IMR-90 (cell line): ENCODE results near the gene PCK1. TPM values are rescaled to one million over a fixed set of nuclear protein-coding genes. Genes with fewer than 3 reads are reported as not detected.

Experiments used
- ATAC-seq: fragments of 200-7000 bp; cut with Tn5 transposase; 2 replicates; pipeline ENCODE4 v1.9.1; 2020; ENCODE audit warnings: low read depth, mild to moderate bottlenecking, moderate library complexity
- BruUV-seq: library from RNA; stranded (reverse); fragments of 400-500 nt; replicated peaks from 2 replicates; lab custom pipeline; 2021; lab: Mats Ljungman, UMichigan
- CTCF ChIA-PET: fragments of 300-600 bp; formaldehyde crosslinking; extraction: SDS; loops from one replicate; lab custom pipeline; 2021; ENCODE audit warnings: antibody characterized with exemption; lab: Yijun Ruan, JAX
- POLR2A ChIA-PET: fragments of 300-600 bp; sonication (Branson Sonifier 250); formaldehyde crosslinking; loops from one replicate; lab custom pipeline; 2022; ENCODE audit warnings: antibody characterized with exemption; ENCODE audit not compliant: unreplicated experiment; lab: Charles Lee
- DNase-seq: peaks from one replicate; pipeline ENCODE4 v3.0.0; 2013
- H2AFZ ChIP-seq: replicated peaks from 2 replicates; pipeline ENCODE3; 2013; ENCODE audit warnings: low read length, mild to moderate bottlenecking; ENCODE audit not compliant: poor library complexity
- H2AK5ac ChIP-seq: 2 replicates; pipeline ENCODE4 v1.6.1; 2013; ENCODE audit warnings: low read depth, low read length, inconsistent platforms
- H2AK9ac ChIP-seq: replicated peaks from 2 replicates; pipeline ENCODE3; 2013; ENCODE audit warnings: mild to moderate bottlenecking, low read depth, low read length, moderate library complexity; ENCODE audit not compliant: poor library complexity
- H2BK120ac ChIP-seq: 2 replicates; pipeline ENCODE4 v1.6.1; 2013; ENCODE audit warnings: low read depth, low read length, inconsistent platforms
- H2BK15ac ChIP-seq: 3 replicates; pipeline ENCODE4 v1.6.1; 2013; ENCODE audit warnings: low read depth, low read length, inconsistent platforms
- H2BK20ac ChIP-seq: 2 replicates; pipeline ENCODE4 v1.6.1; 2013; ENCODE audit warnings: low read depth, mild to moderate bottlenecking, inconsistent platforms, low read length, moderate library complexity
- H2BK5ac ChIP-seq: 2 replicates; pipeline ENCODE4 v1.6.1; 2013; ENCODE audit warnings: mild to moderate bottlenecking, low read depth, low read length, inconsistent platforms; ENCODE audit not compliant: poor library complexity, severe bottlenecking
- H3K14ac ChIP-seq: replicated peaks from 2 replicates; pipeline ENCODE4 v1.6.1; 2013; ENCODE audit warnings: low read depth, low read length, inconsistent platforms
- H3K18ac ChIP-seq: 2 replicates; pipeline ENCODE4 v1.6.1; 2013; ENCODE audit warnings: low read depth, low read length, control low read depth
- H3K23ac ChIP-seq: 2 replicates; pipeline ENCODE4 v1.6.1; 2013; ENCODE audit warnings: low read depth, low read length, inconsistent platforms
- H3K27ac ChIP-seq: 2 replicates; pipeline ENCODE4 v1.5.1; 2013; ENCODE audit warnings: mild to moderate bottlenecking, control low read depth, low read length; ENCODE audit not compliant: insufficient read depth
- H3K27me3 ChIP-seq: 2 replicates; pipeline ENCODE4 v1.6.1; 2013; ENCODE audit warnings: low read length; ENCODE audit not compliant: control insufficient read depth, insufficient read depth
- H3K36me3 ChIP-seq: 2 replicates; pipeline ENCODE4 v1.6.1; 2013; ENCODE audit warnings: low read length, mixed read lengths; ENCODE audit not compliant: control insufficient read depth, insufficient read depth
- H3K4ac ChIP-seq: 2 replicates; pipeline ENCODE4 v1.6.1; 2013; ENCODE audit warnings: low read depth, low read length, inconsistent platforms
- H3K4me1 ChIP-seq: 2 replicates; pipeline ENCODE4 v1.6.1; 2013; ENCODE audit warnings: low read length, mixed read lengths; ENCODE audit not compliant: control insufficient read depth, insufficient read depth
- H3K4me2 ChIP-seq: 2 replicates; pipeline ENCODE4 v1.6.1; 2013; ENCODE audit warnings: low read depth, mild to moderate bottlenecking, control low read depth, low read length, moderate library complexity
- H3K4me3 ChIP-seq: 2 replicates; pipeline ENCODE4 v1.5.1; 2013; ENCODE audit warnings: low read depth, mild to moderate bottlenecking, control low read depth, low read length, moderate library complexity; ENCODE audit not compliant: insufficient read depth
- H3K56ac ChIP-seq: 2 replicates; pipeline ENCODE4 v1.6.1; 2013; ENCODE audit warnings: low read length, inconsistent platforms; ENCODE audit not compliant: insufficient read depth; ENCODE audit errors: extremely low read depth
- H3K79me1 ChIP-seq, 2 experiments: 2 replicates each; pipeline ENCODE4 v1.6.1; 2013; ENCODE audit warnings: low read length in 2 of 2, inconsistent platforms in 1 of 2, low read depth in 1 of 2
- H3K9ac ChIP-seq: 2 replicates; pipeline ENCODE4 v1.6.1; 2013; ENCODE audit warnings: low read depth, low read length, control low read depth
- H3K9me1 ChIP-seq: 2 replicates; pipeline ENCODE4 v1.6.1; 2013; ENCODE audit warnings: low read length, inconsistent platforms; ENCODE audit not compliant: insufficient read depth
- H3K9me3 ChIP-seq: 2 replicates; pipeline ENCODE4 v1.6.1; 2013; ENCODE audit warnings: low read length; ENCODE audit not compliant: control insufficient read depth, insufficient read depth
- H4K20me1 ChIP-seq: 2 replicates; pipeline ENCODE4 v1.6.1; 2013; ENCODE audit warnings: low read length, inconsistent platforms; ENCODE audit not compliant: insufficient read depth
- H4K5ac ChIP-seq: 2 replicates; pipeline ENCODE4 v1.6.1; 2013; ENCODE audit warnings: mild to moderate bottlenecking, low read depth, low read length, control low read depth
- H4K8ac ChIP-seq, 2 experiments: 2 replicates each; pipeline ENCODE4 v1.6.1; 2013; ENCODE audit warnings: low read depth in 2 of 2, low read length in 2 of 2, control low read depth in 1 of 2, inconsistent platforms in 1 of 2
- H4K91ac ChIP-seq: 2 replicates; pipeline ENCODE4 v1.6.1; 2013; ENCODE audit warnings: low read depth, low read length, inconsistent platforms; ENCODE audit not compliant: insufficient read depth
- FOS ChIP-seq: fragments of 150-350 bp; IDR thresholded peaks from 2 replicates; pipeline ENCODE4 v1.6.1; 2016; ENCODE audit warnings: low read depth, low read length
- SMC3 ChIP-seq: fragments of 150-350 bp; IDR thresholded peaks from 2 replicates; pipeline ENCODE4 v1.6.1; 2016; ENCODE audit warnings: low read depth, mild to moderate bottlenecking, antibody characterized with exemption, low read length, moderate library complexity
- WGBS, 2 experiments: methylation state at CpG; one replicate each; pipeline versions ENCODE4 v1.1.5 to v1.1.7; 2013; ENCODE audit warnings: missing lambda C conversion rate in 2 of 2; ENCODE audit not compliant: insufficient read length in 1 of 2; ENCODE audit errors: extremely low coverage in 2 of 2; 5-methylcytosine and 5-hydroxymethylcytosine counted together
- dilution Hi-C: fragments of 300-500 bp; cut with HindIII; formaldehyde crosslinking; loops from one replicate; pipeline ENCODE4 v1.14.3; 2018; ENCODE audit warnings: low sequenced_read_pairs; ENCODE audit not compliant: unreplicated experiment
- in situ Hi-C: fragments of 300-500 bp; cut with MboI; formaldehyde crosslinking; loops from 3 replicates; pipeline ENCODE4 v1.14.3; 2019; ENCODE audit warnings: low sequenced_read_pairs, inconsistent platforms, mixed read lengths
- intact Hi-C: fragments of 100-400 bp; cut with micrococcal nuclease; formaldehyde crosslinking; loops from 2 replicates; pipeline ENCODE4 v1.10.0; 2022
- polyA plus RNA-seq, 3 experiments: library from polyadenylated mRNA; depleted of rRNA; stranded (reverse); fragments of >200 nt; gene quantifications; 2 replicates each; pipeline ENCODE4 v1.2.3, GENCODE V29; 2012; ENCODE audit warnings: low replicate concordance in 1 of 3
- total RNA-seq: library from RNA; depleted of rRNA; stranded (reverse); fragments of >200 nt; gene quantifications from 2 replicates; pipeline ENCODE4 v1.2.3, GENCODE V29; 2012

Gene PCK1
- total and polyA plus RNA-seq, 2 of the 4 experiments (the other 2 are of a cell fraction): not detected

DNA sequence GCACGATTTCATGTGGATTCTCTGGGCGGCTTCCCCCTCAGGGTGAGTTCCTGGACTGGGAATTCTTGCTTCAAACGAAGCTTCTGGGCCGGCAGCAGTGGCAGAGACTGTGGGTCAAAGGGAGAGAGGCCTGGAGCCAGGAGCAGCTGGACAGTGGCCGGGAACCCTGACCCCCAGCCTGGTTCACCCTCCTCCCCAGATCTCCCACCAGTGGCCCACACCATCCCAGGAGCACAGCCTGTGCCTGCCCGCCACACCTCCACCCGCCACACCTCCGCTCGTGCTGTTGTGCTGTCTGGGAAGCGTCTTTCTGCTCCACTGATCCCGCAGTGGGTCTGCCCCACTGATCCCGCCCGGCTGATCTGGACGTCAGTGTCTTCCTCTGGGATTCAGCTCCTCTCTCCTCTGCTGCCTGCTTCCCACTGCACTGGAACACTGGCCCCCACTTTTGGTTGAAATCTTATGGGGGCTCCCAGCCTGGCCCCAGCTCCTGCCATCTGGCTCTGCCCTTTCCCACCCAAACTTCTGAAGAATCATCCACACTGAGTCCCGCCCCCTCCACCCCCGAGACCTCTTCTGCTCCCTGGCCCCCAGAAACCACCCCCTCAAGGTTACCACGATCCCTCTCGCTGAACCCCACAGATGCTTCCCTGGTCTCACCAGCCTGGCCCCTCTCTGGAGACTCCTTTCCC, 49.5 kb downstream of the PCK1 start:
- Histone ChIP-seq H3K23ac (no peak overlapping the region), H4K8ac (no peak overlapping the region), H4K20me1 (no peaks in the 10 kb centered on the region), H2AFZ (no peak overlapping the region), H3K4me2 (no peak overlapping the region), H3K14ac (no peak overlapping the region), H2AK9ac (no peak overlapping the region), H3K4ac (no peak overlapping the region), H3K56ac (no peak overlapping the region), H2AK5ac (no peak overlapping the region), H3K79me1 (no peaks in the 10 kb centered on the region), H3K27me3 (peaks cover 9% of the 10 kb centered on the region), H3K27ac (no peak overlapping the region), H3K9me3 (no peaks in the 10 kb centered on the region), H3K4me3 (no peak overlapping the region), H2BK5ac (no peak overlapping the region), H3K4me1 (no peaks in the 10 kb centered on the region), H4K91ac (no peak overlapping the region), H3K9ac (no peak overlapping the region), H2BK15ac (no peak overlapping the region), H2BK120ac (no peak overlapping the region), H2BK20ac (no peak overlapping the region), H3K9me1 (no peaks in the 10 kb centered on the region), H3K18ac (no peak overlapping the region), H3K36me3 (no peaks in the 10 kb centered on the region), H4K5ac (no peak overlapping the region)
- CTCF ChIA-PET: interaction anchor here (0.7 kb wide), 1 partner anchor 18 kb away, joined by 3 read pairs; no protein-coding TSS in a partner anchor
- intact Hi-C loops (no loop called here), dilution Hi-C loops (no loop called here), in situ Hi-C loops (no loop called here)
- TF ChIP-seq SMC3 (no peak), FOS (no peak)
- 75% methylated on average over 9 of the region's 18 CpGs; no CpG with 5 or more reads in 1 of the 2 experiments for WGBS, 2 experiments
- DNase-seq: no peak
- POLR2A ChIA-PET: no interaction called here
- ATAC-seq: no peak
- BruUV-seq: no TSS peak
